ENCODE measurements around the gene NARS2.
A peak's percentile ranks its signal among the peaks of the same experiment; 100 is the strongest.

NARS2 gene

GRCh38 chr11:78577495-78577894, 2.8 kb upstream of the NARS2 start:
- DNase-seq, result no peak
- Histone ChIP-seq H4K8ac (ENCODE audit: low read length) (no peak overlapping the region), H2AK5ac (ENCODE audit: low read length, severe bottlenecking) (no peak overlapping the region), H2BK12ac (ENCODE audit: low read length in 2 of 2) (no peak overlapping the region), H3K9me3 (ENCODE audit: control insufficient read depth, low read length) (peaks cover 12% of the 10 kb centered on the region), H3K79me1 (replicated peaks; ENCODE audit: low read length, poor library complexity, severe bottlenecking) (peaks cover 11% of the 10 kb centered on the region), H2BK15ac (ENCODE audit: low read depth, poor library complexity, severe bottlenecking) (no peak overlapping the region), H3K14ac (ENCODE audit: low read length in 2 of 2) (no peak overlapping the region), H3K27me3 (ENCODE audit: control insufficient read depth in 1 of 2, insufficient read depth in 1 of 2, low read length in 2 of 2) (no peaks in the 10 kb centered on the region), H3K23ac (ENCODE audit: low read length in 2 of 2) (no peak overlapping the region), H3K4me2 (ENCODE audit: low read length, poor library complexity, severe bottlenecking) (no peak overlapping the region), H2AFZ (ENCODE audit: low read depth, low read length) (no peak overlapping the region), H4K91ac (ENCODE audit: low read length) (no peak overlapping the region), H2BK5ac (ENCODE audit: low read depth, low read length, poor library complexity, severe bottlenecking) (no peak overlapping the region), H3K27ac (ENCODE audit: low read length, poor library complexity, severe bottlenecking) (no peak overlapping the region), H3K4me1 (ENCODE audit: control insufficient read depth, insufficient read depth, low read depth, low read length) (peaks cover 3% of the 10 kb centered on the region), H3K18ac (ENCODE audit: low read depth in 1 of 2, low read length in 2 of 2) (no peak overlapping the region), H3K9ac (ENCODE audit: low read length) (no peak overlapping the region), H3K36me3 (ENCODE audit: control insufficient read depth in 1 of 2, insufficient read depth in 2 of 2, low read depth in 1 of 2, low read length in 2 of 2) (no peaks in the 10 kb centered on the region), H3K4ac (ENCODE audit: low read depth in 1 of 2, low read length in 2 of 2) (no peak overlapping the region), H2BK120ac (ENCODE audit: low read depth, low read length) (no peak overlapping the region), H3K4me3 (ENCODE audit: insufficient read depth in 1 of 2, low read depth in 1 of 2, low read length in 2 of 2) (no peak overlapping the region)
- 85% methylated on average over 4 of the region's 4 CpGs for WGBS

- whole genome bisulfite sequencing, result 90% methylated on average over 6 of the region's 8 CpGs
- H2BK120ac ChIP-seq (ENCODE audit: low read depth, low read length), result no peak overlapping the region
- DNase-seq, result no peak
- H3K79me1 ChIP-seq (replicated peaks; ENCODE audit: low read length, poor library complexity, severe bottlenecking), result peaks cover 11% of the 10 kb centered on the region
- no peak overlapping the region for H3K4me3 ChIP-seq (ENCODE audit: insufficient read depth in 1 of 2, low read depth in 1 of 2, low read length in 2 of 2)
- no peak overlapping the region for H4K8ac ChIP-seq (ENCODE audit: low read length)
- H2BK15ac ChIP-seq (ENCODE audit: low read depth, poor library complexity, severe bottlenecking), result no peak overlapping the region
- no peak overlapping the region for H2BK5ac ChIP-seq (ENCODE audit: low read depth, low read length, poor library complexity, severe bottlenecking)
- H3K23ac ChIP-seq (ENCODE audit: low read length in 2 of 2), result no peak overlapping the region
- H3K4me1 ChIP-seq (ENCODE audit: control insufficient read depth, insufficient read depth, low read depth, low read length), result peaks cover 3% of the 10 kb centered on the region
- no peak overlapping the region for H2AFZ ChIP-seq (ENCODE audit: low read depth, low read length)
- no peak overlapping the region for H3K4ac ChIP-seq (ENCODE audit: low read depth in 1 of 2, low read length in 2 of 2)
- no peak overlapping the region for H3K9ac ChIP-seq (ENCODE audit: low read length)
- no peak overlapping the region for H3K27ac ChIP-seq (ENCODE audit: low read length, poor library complexity, severe bottlenecking)
- H3K18ac ChIP-seq (ENCODE audit: low read depth in 1 of 2, low read length in 2 of 2), result no peak overlapping the region
- peaks cover 4% of the 10 kb centered on the region for H3K9me3 ChIP-seq (ENCODE audit: control insufficient read depth, low read length)
- no peaks in the 10 kb centered on the region for H3K27me3 ChIP-seq (ENCODE audit: control insufficient read depth in 1 of 2, insufficient read depth in 1 of 2, low read length in 2 of 2)
- no peak overlapping the region for H4K91ac ChIP-seq (ENCODE audit: low read length)
- H3K36me3 ChIP-seq (ENCODE audit: control insufficient read depth in 1 of 2, insufficient read depth in 2 of 2, low read depth in 1 of 2, low read length in 2 of 2), result no peaks in the 10 kb centered on the region
- no peak overlapping the region for H3K14ac ChIP-seq (ENCODE audit: low read length in 2 of 2)
- H2AK5ac ChIP-seq (ENCODE audit: low read length, severe bottlenecking), result no peak overlapping the region
- no peak overlapping the region for H2BK12ac ChIP-seq (ENCODE audit: low read length in 2 of 2)
- H3K4me2 ChIP-seq (ENCODE audit: low read length, poor library complexity, severe bottlenecking), result no peak overlapping the region
Measured at GRCh38 chr11:78576549-78577097, 2.0 kb upstream of the NARS2 start.

- Histone ChIP-seq H3K4me3 (ENCODE audit: insufficient read depth in 1 of 2, low read depth in 1 of 2, low read length in 2 of 2) (peak overlapping the region in 1 of 2 experiments; percentile 94), H3K23ac (ENCODE audit: low read length in 2 of 2) (no peak overlapping the region), H2BK12ac (ENCODE audit: low read length in 2 of 2) (no peak overlapping the region), H3K4me1 (ENCODE audit: control insufficient read depth, insufficient read depth, low read depth, low read length) (peaks cover 3% of the 10 kb centered on the region), H2AFZ (ENCODE audit: low read depth, low read length) (peak overlapping the region; percentile 39), H3K27ac (ENCODE audit: low read length, poor library complexity, severe bottlenecking) (no peak overlapping the region), H4K8ac (ENCODE audit: low read length) (peak overlapping the region; percentile 36), H3K4ac (ENCODE audit: low read depth in 1 of 2, low read length in 2 of 2) (no peak overlapping the region), H2BK15ac (ENCODE audit: low read depth, poor library complexity, severe bottlenecking) (no peak overlapping the region), H3K9ac (ENCODE audit: low read length) (peak overlapping the region; percentile 96), H2BK5ac (ENCODE audit: low read depth, low read length, poor library complexity, severe bottlenecking) (no peak overlapping the region), H3K27me3 (ENCODE audit: control insufficient read depth in 1 of 2, insufficient read depth in 1 of 2, low read length in 2 of 2) (no peaks in the 10 kb centered on the region), H3K18ac (ENCODE audit: low read depth in 1 of 2, low read length in 2 of 2) (no peak overlapping the region), H3K9me3 (ENCODE audit: control insufficient read depth, low read length) (no peaks in the 10 kb centered on the region), H3K79me1 (replicated peaks; ENCODE audit: low read length, poor library complexity, severe bottlenecking) (peaks cover 16% of the 10 kb centered on the region), H3K14ac (ENCODE audit: low read length in 2 of 2) (no peak overlapping the region), H2BK120ac (ENCODE audit: low read depth, low read length) (no peak overlapping the region), H4K91ac (ENCODE audit: low read length) (no peak overlapping the region), H3K4me2 (ENCODE audit: low read length, poor library complexity, severe bottlenecking) (peak overlapping the region; percentile 72), H2AK5ac (ENCODE audit: low read length, severe bottlenecking) (no peak overlapping the region), H3K36me3 (ENCODE audit: control insufficient read depth in 1 of 2, insufficient read depth in 2 of 2, low read depth in 1 of 2, low read length in 2 of 2) (peaks cover 0 to 9% of the 10 kb centered on the region in 2 experiments)
- 48% methylated on average over 9 of the region's 10 CpGs for WGBS
- DNase-seq, result no peak
Measured at GRCh38 chr11:78575478-78575877, 814 bp upstream of the NARS2 start.

GRCh38 chr11:78573681-78574080, 983 bp downstream of the NARS2 start:
- Histone ChIP-seq H2BK5ac (ENCODE audit: low read depth, low read length, poor library complexity, severe bottlenecking) (no peak overlapping the region), H3K27ac (ENCODE audit: low read length, poor library complexity, severe bottlenecking) (no peak overlapping the region), H3K18ac (ENCODE audit: low read depth in 1 of 2, low read length in 2 of 2) (no peak overlapping the region), H3K9ac (ENCODE audit: low read length) (peak overlapping the region; percentile 96), H4K91ac (ENCODE audit: low read length) (no peak overlapping the region), H3K27me3 (ENCODE audit: control insufficient read depth in 1 of 2, insufficient read depth in 1 of 2, low read length in 2 of 2) (no peaks in the 10 kb centered on the region), H3K14ac (ENCODE audit: low read length in 2 of 2) (no peak overlapping the region), H3K4ac (ENCODE audit: low read depth in 1 of 2, low read length in 2 of 2) (no peak overlapping the region), H4K8ac (ENCODE audit: low read length) (no peak overlapping the region), H3K36me3 (ENCODE audit: control insufficient read depth in 1 of 2, insufficient read depth in 2 of 2, low read depth in 1 of 2, low read length in 2 of 2) (peaks cover 0 to 20% of the 10 kb centered on the region in 2 experiments), H3K23ac (ENCODE audit: low read length in 2 of 2) (no peak overlapping the region), H3K9me3 (ENCODE audit: control insufficient read depth, low read length) (no peaks in the 10 kb centered on the region), H3K4me2 (ENCODE audit: low read length, poor library complexity, severe bottlenecking) (peak overlapping the region; percentile 99), H3K4me3 (ENCODE audit: insufficient read depth in 1 of 2, low read depth in 1 of 2, low read length in 2 of 2) (peak overlapping the region in 1 of 2 experiments; percentile 94), H3K79me1 (replicated peaks; ENCODE audit: low read length, poor library complexity, severe bottlenecking) (peaks cover 18% of the 10 kb centered on the region), H3K4me1 (ENCODE audit: control insufficient read depth, insufficient read depth, low read depth, low read length) (peaks cover 6% of the 10 kb centered on the region), H2BK120ac (ENCODE audit: low read depth, low read length) (no peak overlapping the region), H2BK15ac (ENCODE audit: low read depth, poor library complexity, severe bottlenecking) (no peak overlapping the region), H2AK5ac (ENCODE audit: low read length, severe bottlenecking) (no peak overlapping the region), H2AFZ (ENCODE audit: low read depth, low read length) (no peak overlapping the region), H2BK12ac (ENCODE audit: low read length in 2 of 2) (no peak overlapping the region)
- WGBS, result 30% methylated on average over 4 of the region's 5 CpGs
- DNase-seq, result peak; percentile 20

All from mesenchymal stem cell (in vitro differentiated cells and primary cell).